H7 (cell line): ENCODE measurements around the gene NLRP12. TPM values are rescaled to one million over a fixed set of nuclear protein-coding genes. Genes with fewer than 3 reads are reported as not detected.
"Not testable (repeated sequence)": the region's sequence is repeated elsewhere in the genome, so short reads cannot be mapped to it uniquely, and the experiment has no call there.

Source experiments
- DNase-seq: peaks from one replicate; pipeline ENCODE4 v3.0.0; 2012
- H3K27me3 ChIP-seq: 2 replicates; pipeline ENCODE4 v1.6.0; 2011; ENCODE audit warnings: mild to moderate bottlenecking, low read length; ENCODE audit not compliant: control insufficient read depth, insufficient read depth
- H3K36me3 ChIP-seq: replicated peaks from 2 replicates; pipeline ENCODE4 v1.5.1; 2011; ENCODE audit warnings: low read length; ENCODE audit not compliant: control insufficient read depth, insufficient read depth
- H3K4me3 ChIP-seq: 2 replicates; pipeline ENCODE4 v1.5.1; 2011; ENCODE audit warnings: low read depth, mild to moderate bottlenecking, control low read depth, low read length, moderate library complexity; ENCODE audit not compliant: insufficient read depth
- total RNA-seq: library from RNA; depleted of rRNA; stranded (reverse); fragments of >200 nt; shearing (Covaris generic); gene quantifications from 2 replicates; pipeline ENCODE4 v1.2.3, GENCODE V29; 2014; rRNA removed

Gene NLRP12
- total RNA-seq, 1 experiment from 2014 or later: 12.7 TPM

- not testable (repeated sequence) for DNase-seq, H3K36me3 ChIP-seq, H3K4me3 ChIP-seq, H3K27me3 ChIP-seq
Observed at GRCh38 chr19:53774491-53774890, 49.6 kb downstream of the NLRP12 start.

DNA sequence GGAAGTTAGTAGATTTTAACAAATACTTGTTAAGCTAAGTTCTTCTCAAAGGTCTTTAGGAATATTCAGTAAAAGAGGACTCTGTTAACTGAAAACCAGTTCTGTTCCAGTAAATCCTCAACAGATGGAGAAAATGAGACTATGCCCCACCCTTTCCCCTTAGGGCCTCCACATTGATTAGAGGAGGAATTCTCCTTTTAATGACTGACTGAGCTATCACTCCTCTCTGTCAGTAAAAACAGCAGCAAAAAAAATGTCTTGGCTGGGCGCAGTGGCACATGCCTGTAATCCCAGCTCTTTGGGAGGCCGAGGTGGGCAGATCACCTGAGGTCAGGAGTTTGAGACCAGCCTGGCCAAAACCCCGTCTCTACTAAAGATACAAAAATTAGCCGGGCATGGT, 50.1 kb downstream of the NLRP12 start:
- no peaks in the 10 kb centered on the region for H3K27me3 ChIP-seq
- no peak for DNase-seq
- H3K4me3 ChIP-seq: no peak overlapping the region
- H3K36me3 ChIP-seq: no peaks in the 10 kb centered on the region

- Histone ChIP-seq H3K4me3 (no peak overlapping the region), H3K36me3 (no peaks in the 10 kb centered on the region), H3K27me3 (no peaks in the 10 kb centered on the region)
- DNase-seq: peak; percentile 66
Observed at GRCh38 chr19:53772943-53773342, 51.2 kb downstream of the NLRP12 start.

- no peak for DNase-seq
- H3K36me3 ChIP-seq: no peaks in the 10 kb centered on the region
- H3K4me3 ChIP-seq: no peak overlapping the region
- H3K27me3 ChIP-seq: no peaks in the 10 kb centered on the region
Observed at GRCh38 chr19:53771144-53771543, 53.0 kb downstream of the NLRP12 start.

GRCh38 chr19:53769696-53770309, 54.3 kb downstream of the NLRP12 start:
- not testable (repeated sequence) for DNase-seq, H3K27me3 ChIP-seq, H3K4me3 ChIP-seq

GRCh38 chr19:53768401-53768800, 55.7 kb downstream of the NLRP12 start:
- no peaks in the 10 kb centered on the region for H3K36me3 ChIP-seq
- H3K27me3 ChIP-seq: no peaks in the 10 kb centered on the region
- peak; percentile 38 for DNase-seq
- H3K4me3 ChIP-seq: no peak overlapping the region

More at GRCh38 chr19:53769696-53770309, 54.3 kb downstream of the NLRP12 start:
- not testable (repeated sequence) for H3K36me3 ChIP-seq

- not testable (repeated sequence) for H3K27me3 ChIP-seq, H3K4me3 ChIP-seq, H3K36me3 ChIP-seq, DNase-seq
Observed at GRCh38 chr19:53758991-53759390, 65.1 kb downstream of the NLRP12 start.

Other genes with a start within 250 kb of the NLRP12 start
- gene DPRX, start 192.3 kb downstream of the NLRP12 start, total RNA-seq: 0.59 TPM in 1 of 2 replicates, not detected in the other
- 37.5 and 44.9 TPM in 2 replicates for gene MYADM, start 43.6 kb upstream of the NLRP12 start, total RNA-seq
- gene PRKCG, start 57.9 kb upstream of the NLRP12 start, total RNA-seq: 1.1 and 1.7 TPM in 2 replicates
- 3.8 and 4.5 TPM in 2 replicates for gene CACNG7, start 85.0 kb upstream of the NLRP12 start, total RNA-seq
- 0.07 and 0.59 TPM in 2 replicates for gene CACNG8, start 138.6 kb upstream of the NLRP12 start, total RNA-seq
- gene CACNG6, start 167.3 kb upstream of the NLRP12 start, total RNA-seq: 0.38 and 0.78 TPM in 2 replicates
- gene VSTM1, start 239.6 kb upstream of the NLRP12 start, total RNA-seq: not detected in 2 replicates